Natural killer cell (primary cell): ENCODE data around the gene DHRS3. TPM values are rescaled to one million over a fixed set of nuclear protein-coding genes. Genes with fewer than 3 reads are reported as not detected.

ENCODE experiments used
- ATAC-seq, 3 donors: fragments of 150-1000 bp in 2 of 3; fragments of 200-7000 bp in 1 of 3; cut with Tn5 transposase; 1 replicate in 1 of 3; 2 replicates in 2 of 3; pipeline ENCODE4 v1.10.0; 2021; ENCODE audit warnings: mild to moderate bottlenecking in 2 of 3, moderate library complexity in 2 of 3
- DNase-seq, 2 donors: peaks; one replicate each; pipeline versions ENCODE4 v3.0.0 to v3.0.0-alpha.2; 2013 to 2021; ENCODE audit warnings: mixed read lengths in 1 of 2
- H3K27ac ChIP-seq: one replicate; pipeline ENCODE4 v1.5.1; 2013; ENCODE audit warnings: mild to moderate bottlenecking, low read length
- H3K27me3 ChIP-seq: one replicate; pipeline ENCODE4 v1.6.1; 2013; ENCODE audit warnings: low read length; ENCODE audit not compliant: control insufficient read depth, insufficient read depth
- H3K36me3 ChIP-seq: one replicate; pipeline ENCODE4 v1.6.1; 2013; ENCODE audit warnings: low read length; ENCODE audit not compliant: control insufficient read depth, insufficient read depth
- H3K4me1 ChIP-seq: one replicate; pipeline ENCODE4 v1.6.1; 2013; ENCODE audit warnings: low read length; ENCODE audit not compliant: control insufficient read depth, insufficient read depth
- H3K4me3 ChIP-seq: one replicate; pipeline ENCODE4 v1.5.1; 2013; ENCODE audit warnings: low read length
- H3K9me3 ChIP-seq: one replicate; pipeline ENCODE4 v1.6.1; 2013; ENCODE audit warnings: low read length; ENCODE audit not compliant: control insufficient read depth, insufficient read depth
- H3K27ac Mint-ChIP-seq, 2 donors: one replicate each; pipeline ENCODE4 v1.8.0; 2022; ENCODE audit warnings: mild to moderate bottlenecking in 2 of 2, mixed read lengths in 2 of 2, moderate library complexity in 1 of 2
- H3K27me3 Mint-ChIP-seq, 2 donors: one replicate each; pipeline ENCODE4 v1.8.0; 2022; ENCODE audit warnings: low read depth in 2 of 2, mixed read lengths in 2 of 2
- H3K36me3 Mint-ChIP-seq: one replicate; pipeline ENCODE4 v1.8.0; 2022; ENCODE audit warnings: mixed read lengths
- H3K4me1 Mint-ChIP-seq, 2 donors: one replicate each; pipeline ENCODE4 v1.8.0; 2022; ENCODE audit warnings: mixed read lengths in 2 of 2
- H3K4me3 Mint-ChIP-seq: one replicate; pipeline ENCODE4 v1.8.0; 2022; ENCODE audit warnings: mild to moderate bottlenecking, moderate library complexity, mixed read lengths
- H3K9me3 Mint-ChIP-seq, 2 donors: one replicate each; pipeline ENCODE4 v1.8.0; 2022; ENCODE audit warnings: mixed read lengths in 2 of 2
- WGBS: methylation state at CpG from one replicate; pipeline ENCODE4 v1.1.7; 2013; ENCODE audit warnings: missing lambda C conversion rate; ENCODE audit not compliant: insufficient coverage; 5-methylcytosine and 5-hydroxymethylcytosine counted together
- intact Hi-C: fragments of 100-400 bp; cut with micrococcal nuclease; formaldehyde crosslinking; loops from one replicate; pipeline ENCODE4 v1.14.2; 2022
- total RNA-seq, 4 donors: library from RNA; stranded (reverse); fragments of 120-200 nt in 1 of 4; gene quantifications; one replicate each; pipeline versions ENCODE4 v1.2.3 to v1.2.4, GENCODE V29; 2013 to 2022
- TF ChIP-seq, protein P1 (sequence below): fragments of 200-600 bp; IDR thresholded peaks from one replicate; pipeline ENCODE4 v1.8.0; 2022; ENCODE audit warnings: antibody characterized with exemption

Gene DHRS3
- total RNA-seq, 3 donors from 2014 or later (not counting 1 experiment from before 2014, with no cell fraction given) = 106 to 175 (median 153) TPM

DNA sequence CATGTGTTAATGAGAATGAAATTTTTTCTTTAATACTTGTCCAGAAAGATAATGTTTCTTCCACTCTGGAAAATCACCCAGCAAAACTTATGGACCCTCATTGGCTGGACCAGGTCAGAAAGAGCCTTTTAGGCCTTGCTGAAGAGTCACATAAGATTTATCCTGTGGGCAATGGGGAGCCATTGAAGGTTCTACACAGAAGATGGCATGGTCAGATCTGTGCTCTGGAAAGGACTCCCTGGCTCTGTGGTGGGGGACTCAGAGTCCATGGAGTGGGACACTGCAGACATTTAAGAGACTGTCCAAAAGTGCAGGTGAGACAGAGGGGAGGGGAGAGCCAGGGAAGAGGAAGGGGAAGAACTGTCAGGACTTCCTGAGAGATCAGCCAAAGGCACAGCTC lies 66.4 kb downstream of the DHRS3 start:
- Histone ChIP-seq H3K9me3 (no peaks in the 10 kb centered on the region), H3K4me1 (peaks cover 5% of the 10 kb centered on the region), H3K27me3 (no peaks in the 10 kb centered on the region), H3K4me3 (no peak overlapping the region), H3K27ac (no peak overlapping the region), H3K36me3 (no peaks in the 10 kb centered on the region)
- intact Hi-C loops = no loop called here
- TF ChIP-seq, protein P1, sequence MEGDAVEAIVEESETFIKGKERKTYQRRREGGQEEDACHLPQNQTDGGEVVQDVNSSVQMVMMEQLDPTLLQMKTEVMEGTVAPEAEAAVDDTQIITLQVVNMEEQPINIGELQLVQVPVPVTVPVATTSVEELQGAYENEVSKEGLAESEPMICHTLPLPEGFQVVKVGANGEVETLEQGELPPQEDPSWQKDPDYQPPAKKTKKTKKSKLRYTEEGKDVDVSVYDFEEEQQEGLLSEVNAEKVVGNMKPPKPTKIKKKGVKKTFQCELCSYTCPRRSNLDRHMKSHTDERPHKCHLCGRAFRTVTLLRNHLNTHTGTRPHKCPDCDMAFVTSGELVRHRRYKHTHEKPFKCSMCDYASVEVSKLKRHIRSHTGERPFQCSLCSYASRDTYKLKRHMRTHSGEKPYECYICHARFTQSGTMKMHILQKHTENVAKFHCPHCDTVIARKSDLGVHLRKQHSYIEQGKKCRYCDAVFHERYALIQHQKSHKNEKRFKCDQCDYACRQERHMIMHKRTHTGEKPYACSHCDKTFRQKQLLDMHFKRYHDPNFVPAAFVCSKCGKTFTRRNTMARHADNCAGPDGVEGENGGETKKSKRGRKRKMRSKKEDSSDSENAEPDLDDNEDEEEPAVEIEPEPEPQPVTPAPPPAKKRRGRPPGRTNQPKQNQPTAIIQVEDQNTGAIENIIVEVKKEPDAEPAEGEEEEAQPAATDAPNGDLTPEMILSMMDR = no peak
- H3K36me3 Mint-ChIP-seq = no peaks in the 10 kb centered on the region
- H3K9me3 Mint-ChIP-seq = no peaks in the 10 kb centered on the region
- no peak for DNase-seq
- H3K4me3 Mint-ChIP-seq = no peak overlapping the region
- no peak overlapping the region for H3K27ac Mint-ChIP-seq
- peaks cover 0 to 3% of the 10 kb centered on the region in 2 donors for H3K27me3 Mint-ChIP-seq
- no peak for ATAC-seq
- peaks cover 5 to 24% of the 10 kb centered on the region in 2 donors for H3K4me1 Mint-ChIP-seq

DNA sequence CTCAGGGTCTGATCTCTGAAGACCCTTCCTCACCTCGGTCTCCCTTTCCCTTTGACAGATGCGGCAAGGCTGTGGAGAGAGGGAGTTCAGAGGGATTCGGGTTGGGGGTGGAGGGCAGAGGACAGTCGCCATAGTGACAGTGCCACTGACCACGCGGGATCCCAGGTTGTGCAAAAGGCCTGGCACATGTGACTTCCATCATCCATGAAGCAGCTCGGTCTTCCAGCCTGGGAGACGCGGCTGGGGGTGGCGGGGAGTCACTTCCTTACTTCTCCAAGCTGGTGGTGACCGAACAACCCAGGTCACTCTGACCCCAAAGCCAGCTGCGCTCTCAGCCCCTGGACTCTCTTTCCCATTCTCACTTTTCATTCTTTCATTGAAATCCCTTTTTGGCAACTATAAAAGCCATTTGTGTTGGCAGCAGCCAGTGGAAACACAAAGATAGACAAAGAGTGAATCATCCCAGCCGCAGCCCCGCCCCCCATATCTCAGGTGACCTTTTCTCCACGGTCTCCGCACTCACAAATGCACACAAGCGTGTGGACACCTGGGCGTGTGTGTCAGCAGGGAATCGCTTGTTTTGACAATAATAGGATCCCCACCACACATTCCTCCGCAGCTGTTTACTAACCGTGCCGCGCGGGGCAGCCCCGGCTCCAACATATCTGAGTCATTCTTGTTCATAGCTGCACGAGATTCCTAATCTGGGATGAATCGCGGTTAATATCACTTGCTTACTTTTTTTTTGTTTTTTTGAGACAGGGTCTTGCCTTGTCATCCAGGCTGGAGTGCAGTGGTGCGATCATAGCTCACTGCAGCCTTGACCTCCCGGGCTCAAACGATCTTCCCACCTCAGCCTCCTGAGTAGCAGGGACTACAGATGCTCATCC lies 68.3 kb downstream of the DHRS3 start:
- intact Hi-C loops = no loop called here
- H3K36me3 Mint-ChIP-seq = no peaks in the 10 kb centered on the region
- H3K4me3 Mint-ChIP-seq = no peak overlapping the region

DNA sequence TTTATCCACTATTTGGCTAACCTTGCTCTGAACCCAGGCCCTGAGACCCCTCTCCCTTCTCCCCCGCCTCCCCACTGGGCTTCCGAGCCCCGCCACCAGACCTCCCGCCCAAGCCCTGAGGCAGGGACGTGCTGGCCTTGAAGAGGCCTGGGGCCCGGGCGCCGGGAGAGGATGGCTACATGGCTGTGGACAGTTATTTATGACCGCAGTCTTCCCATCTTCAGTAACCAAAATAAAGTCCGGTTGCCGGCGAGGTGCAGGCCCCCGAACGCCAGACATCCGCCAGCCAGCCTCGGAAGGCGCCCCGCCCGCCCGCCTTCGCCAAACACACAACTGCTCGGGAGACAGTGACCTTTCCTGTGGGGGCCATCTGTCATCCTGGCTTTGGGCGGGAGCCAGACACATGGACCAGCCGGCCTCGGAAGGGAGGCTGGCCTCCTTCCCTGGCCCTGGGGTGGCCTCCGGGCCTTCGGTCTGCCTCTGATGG lies 69.0 kb downstream of the DHRS3 start:
- Mint-ChIP-seq H3K27me3 (peaks cover 0 to 3% of the 10 kb centered on the region in 2 donors), H3K4me1 (peaks cover 5 to 22% of the 10 kb centered on the region in 2 donors), H3K4me3 (no peak overlapping the region), H3K27ac (no peak overlapping the region), H3K9me3 (no peaks in the 10 kb centered on the region), H3K36me3 (no peaks in the 10 kb centered on the region)
- WGBS = 93% methylated on average over 27 of the region's 27 CpGs
- no peaks in the 10 kb centered on the region for H3K9me3 ChIP-seq
- intact Hi-C loops = no loop called here
- no peaks in the 10 kb centered on the region for H3K27me3 ChIP-seq
- H3K27ac ChIP-seq = no peak overlapping the region
- no peak overlapping the region for H3K4me3 ChIP-seq
- TF ChIP-seq, protein P1 = no peak
- no peak for ATAC-seq
- H3K4me1 ChIP-seq = peaks cover 9% of the 10 kb centered on the region
- DNase-seq = no peak
- no peaks in the 10 kb centered on the region for H3K36me3 ChIP-seq

More for the DNA sequence above, 68.3 kb downstream of the DHRS3 start:
- H3K27ac Mint-ChIP-seq = no peak overlapping the region
- Histone ChIP-seq H3K4me1 (peaks cover 9% of the 10 kb centered on the region), H3K27ac (no peak overlapping the region), H3K4me3 (no peak overlapping the region), H3K27me3 (no peaks in the 10 kb centered on the region), H3K36me3 (no peaks in the 10 kb centered on the region), H3K9me3 (no peaks in the 10 kb centered on the region)
- peaks cover 5 to 24% of the 10 kb centered on the region in 2 donors for H3K4me1 Mint-ChIP-seq
- TF ChIP-seq, protein P1 = no peak
- ATAC-seq (no peak), DNase-seq (no peak)
- H3K27me3 Mint-ChIP-seq = peaks cover 0 to 3% of the 10 kb centered on the region in 2 donors
- WGBS = 90% methylated on average over 31 of the region's 31 CpGs
- no peaks in the 10 kb centered on the region for H3K9me3 Mint-ChIP-seq
